Measurements from ENCODE around the gene CEP55.
"Not testable (repeated sequence)": the region's sequence is repeated elsewhere in the genome, so short reads cannot be mapped to it uniquely, and the experiment has no call there.

The CEP55 gene

DNA sequence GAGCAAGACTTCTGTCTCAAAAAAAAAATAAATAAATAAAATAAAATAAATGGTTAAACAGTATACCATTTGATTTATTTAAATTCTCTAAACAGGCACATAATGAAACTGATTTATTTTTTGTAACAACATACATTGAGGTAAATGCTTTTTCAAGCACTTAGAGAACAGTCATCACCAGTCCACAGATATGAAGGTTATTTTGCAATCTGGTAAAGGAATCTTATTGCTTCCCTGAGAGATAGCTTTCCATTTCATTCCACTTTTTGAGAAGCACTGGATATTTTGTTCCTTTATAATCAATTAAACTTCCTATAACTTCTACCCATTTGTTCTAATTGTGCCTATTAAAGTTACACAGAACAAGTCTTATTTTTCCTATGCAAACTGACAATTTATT is 5.2 kb downstream of the CEP55 start:
- H3K4me3 ChIP-seq (ENCODE audit: low read length), result no peak overlapping the region
- no peak for DNase-seq (ENCODE audit: low read depth, low spot score)

DNA sequence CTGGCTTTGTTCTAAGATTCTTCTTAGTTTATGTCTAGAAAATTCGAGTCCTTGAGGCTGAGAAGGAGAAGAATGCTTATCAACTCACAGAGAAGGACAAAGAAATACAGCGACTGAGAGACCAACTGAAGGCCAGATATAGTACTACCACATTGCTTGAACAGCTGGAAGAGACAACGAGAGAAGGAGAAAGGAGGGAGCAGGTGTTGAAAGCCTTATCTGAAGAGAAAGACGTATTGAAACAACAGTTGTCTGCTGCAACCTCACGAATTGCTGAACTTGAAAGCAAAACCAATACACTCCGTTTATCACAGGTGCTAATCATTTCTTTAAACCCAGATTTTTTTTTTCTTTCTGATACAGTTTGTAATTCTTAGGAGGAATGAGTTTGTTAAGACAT is 6.7 kb downstream of the CEP55 start:
- peak; percentile 64 for DNase-seq (ENCODE audit: low read depth, low spot score)
- no peak overlapping the region for H3K4me3 ChIP-seq (ENCODE audit: low read length)

DNA sequence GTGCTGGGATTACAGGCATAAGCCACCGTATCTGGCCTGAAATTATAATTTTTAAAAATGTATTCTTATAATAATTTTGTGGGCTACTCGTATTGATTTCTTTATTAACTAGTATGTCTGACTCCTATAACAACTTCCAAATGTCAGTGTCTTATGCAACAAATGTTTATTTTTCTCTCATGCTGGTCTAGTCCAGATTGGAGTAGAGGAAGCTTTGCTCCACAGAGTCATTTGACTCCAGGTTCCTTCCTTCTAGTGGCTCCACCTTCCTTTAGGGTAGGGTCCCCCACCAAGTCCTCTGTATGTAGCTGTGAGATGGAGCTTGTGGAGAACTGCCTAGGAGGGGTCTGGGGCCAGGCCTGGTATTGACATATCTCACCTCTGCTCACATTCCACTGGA is 8.7 kb downstream of the CEP55 start:
- no peak for DNase-seq (ENCODE audit: low read depth, low spot score)
- no peak overlapping the region for H3K4me3 ChIP-seq (ENCODE audit: low read length)

DNA sequence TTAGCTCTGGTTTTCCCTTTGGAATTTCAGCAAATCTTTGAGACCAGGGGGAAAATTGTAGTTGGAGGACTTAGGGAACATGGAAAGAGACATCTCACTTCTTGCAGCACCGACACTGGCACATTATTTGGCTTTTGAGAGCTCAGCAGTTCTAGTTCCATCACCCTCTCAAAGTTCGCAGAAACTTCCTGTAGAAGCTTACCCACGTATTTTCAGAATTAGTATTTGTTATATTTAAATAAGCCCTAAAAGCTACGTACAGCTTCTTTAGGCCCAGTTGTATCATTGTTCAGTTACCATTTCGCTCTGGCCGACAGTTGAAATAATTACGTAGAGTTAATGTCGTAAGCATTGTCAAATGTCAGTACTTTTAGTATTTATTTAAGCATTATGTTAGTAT is 13.4 kb downstream of the CEP55 start:
- DNase-seq (ENCODE audit: low read depth, low spot score), result no peak
- H3K4me3 ChIP-seq (ENCODE audit: low read length), result no peak overlapping the region

DNA sequence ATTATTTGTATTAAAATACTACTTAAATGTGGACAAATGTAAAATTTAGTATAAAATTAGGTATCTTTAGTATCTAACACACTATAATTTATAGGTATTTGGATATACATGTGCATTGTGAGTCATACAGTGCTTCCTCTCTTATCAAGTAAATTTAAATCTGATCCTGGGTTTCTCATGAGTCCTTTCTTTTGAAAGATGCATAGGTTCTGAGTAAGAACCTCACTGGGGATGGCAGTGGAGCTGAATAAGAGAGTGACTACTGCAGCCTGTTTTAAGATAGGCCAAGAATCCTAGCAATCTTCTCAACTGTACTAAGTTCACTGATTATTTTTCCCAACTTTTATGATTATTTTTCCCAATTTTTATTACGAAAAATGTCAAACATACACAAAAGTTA is 16.2 kb downstream of the CEP55 start:
- no peak for DNase-seq (ENCODE audit: low read depth, low spot score)
- H3K4me3 ChIP-seq (ENCODE audit: low read length), result no peak overlapping the region

DNA sequence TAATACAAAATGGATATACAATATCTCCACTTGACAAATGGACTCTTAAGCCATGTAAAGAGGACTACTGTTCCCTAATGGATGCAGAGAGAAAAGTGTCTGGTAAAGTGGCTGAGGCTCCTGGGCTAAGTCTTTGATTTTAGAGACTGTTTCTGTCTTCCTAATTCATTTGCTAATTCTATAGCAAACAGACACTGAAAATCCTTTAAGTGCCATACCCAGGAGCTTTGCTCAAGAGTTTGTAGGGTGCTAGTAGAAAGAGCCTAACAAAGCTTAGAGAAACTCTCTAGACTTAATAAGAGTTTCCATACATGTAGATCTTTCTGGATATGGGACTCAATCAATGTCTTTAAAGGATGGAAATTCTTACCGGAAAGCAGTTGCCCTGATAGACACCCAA is 16.7 kb downstream of the CEP55 start:
- no peak overlapping the region for H3K4me3 ChIP-seq (ENCODE audit: low read length)
- no peak for DNase-seq (ENCODE audit: low read depth, low spot score)

DNA sequence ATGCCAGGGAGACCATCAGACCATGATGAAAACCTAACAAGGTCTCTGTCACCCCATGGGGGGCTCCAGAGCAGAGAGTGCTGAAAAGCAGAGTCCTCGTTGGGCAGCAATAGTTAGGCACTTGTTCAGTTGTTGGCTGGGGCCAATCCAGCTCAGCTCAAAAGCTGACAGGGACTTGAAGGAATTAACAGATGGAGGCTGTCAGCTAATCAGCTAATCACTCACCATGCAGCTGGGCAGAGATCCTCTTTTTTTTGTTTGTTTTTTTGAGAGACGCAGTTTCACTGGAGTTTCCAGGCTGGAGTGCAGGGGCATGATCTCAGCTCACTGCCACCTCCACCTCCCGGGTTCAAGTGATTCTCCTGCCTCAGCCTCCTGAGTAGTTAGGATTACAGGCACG is 18.1 kb downstream of the CEP55 start:
- no peak for DNase-seq (ENCODE audit: low read depth, low spot score)
- no peak overlapping the region for H3K4me3 ChIP-seq (ENCODE audit: low read length)

DNA sequence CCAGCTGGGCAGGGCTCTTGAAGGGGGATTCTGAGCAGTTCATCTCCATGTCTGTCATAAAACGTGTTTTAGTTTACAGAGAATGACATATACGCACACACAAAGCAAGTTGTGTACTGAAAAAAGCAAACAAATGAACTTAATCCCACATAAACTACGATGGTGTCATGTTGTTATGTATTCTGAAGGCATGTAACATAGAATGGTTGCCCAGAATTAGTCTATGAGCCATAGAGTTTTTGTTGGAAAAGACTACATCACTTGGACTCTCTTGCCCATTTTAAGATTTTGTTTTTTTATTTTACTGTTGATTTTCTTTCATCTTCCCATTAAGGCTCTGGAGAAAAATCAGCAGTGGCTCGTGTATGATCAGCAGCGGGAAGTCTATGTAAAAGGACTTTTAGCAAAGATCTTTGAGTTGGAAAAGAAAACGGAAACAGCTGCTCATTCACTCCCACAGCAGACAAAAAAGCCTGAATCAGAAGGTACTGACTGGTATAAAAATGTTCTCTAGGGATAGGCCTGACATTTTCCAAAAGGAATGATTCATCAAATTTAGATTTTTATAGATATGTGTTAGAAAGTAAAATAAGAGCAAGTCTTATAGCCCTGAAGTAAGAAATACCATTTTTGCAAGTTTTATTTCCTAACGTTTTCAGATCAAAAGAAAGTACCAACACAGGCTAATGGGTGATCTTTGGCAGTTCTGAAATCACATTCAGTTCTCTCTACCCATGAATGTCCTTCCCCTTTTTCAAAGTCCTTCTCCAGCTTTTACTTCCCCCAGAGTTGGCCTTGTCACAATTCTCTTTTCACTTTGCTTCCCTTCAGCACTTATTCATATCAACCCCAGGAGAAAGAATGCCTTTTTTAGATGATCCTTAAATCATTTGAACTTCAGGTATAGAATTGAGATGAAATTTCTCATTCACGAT is 18.9 kb downstream of the CEP55 start:
- no peak overlapping the region for H3K4me3 ChIP-seq (ENCODE audit: low read length)
- DNase-seq (ENCODE audit: low read depth, low spot score), result no peak

DNA sequence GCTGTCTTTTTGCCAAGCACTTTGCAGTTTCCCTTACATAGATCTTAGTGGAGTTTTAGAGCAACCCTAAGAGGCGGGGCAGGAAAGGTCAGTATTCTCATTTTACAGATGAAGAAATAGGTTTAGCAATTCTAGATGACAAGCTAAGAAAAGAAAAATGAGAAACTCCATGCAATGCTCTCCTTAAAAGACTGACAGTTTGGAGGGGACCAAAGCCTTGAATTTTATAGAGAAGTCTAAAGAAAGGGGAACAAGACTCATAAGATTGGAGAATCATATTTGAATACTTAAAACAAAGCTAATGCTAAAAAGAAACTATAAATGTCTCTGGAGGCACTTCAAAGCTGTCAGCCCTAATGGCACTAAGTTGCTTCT is 19.6 kb downstream of the CEP55 start:
- DNase-seq (ENCODE audit: low read depth, low spot score), result no peak
- H3K4me3 ChIP-seq (ENCODE audit: low read length), result no peak overlapping the region

DNA sequence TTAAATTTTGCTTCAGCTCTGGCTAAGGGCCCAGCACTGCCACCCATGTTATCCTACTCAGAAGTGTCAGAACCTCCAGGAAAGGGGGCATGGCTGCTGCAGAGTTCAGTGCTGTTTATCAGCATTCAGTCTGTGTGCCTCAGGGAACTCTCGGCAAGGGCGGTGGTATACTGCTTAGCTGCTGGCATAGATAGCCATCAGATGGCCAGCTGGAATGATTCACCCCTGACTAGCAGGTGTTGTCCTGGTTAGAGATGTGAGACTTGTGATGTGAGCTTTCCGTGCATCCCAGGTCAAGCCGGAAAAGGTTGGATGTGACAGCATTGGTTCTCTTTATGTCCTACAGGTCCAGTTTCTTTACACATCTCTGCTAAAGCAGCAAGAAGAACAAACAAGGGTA is 22.1 kb downstream of the CEP55 start:
- no peak overlapping the region for H3K4me3 ChIP-seq (ENCODE audit: low read length)
- no peak for DNase-seq (ENCODE audit: low read depth, low spot score)

DNA sequence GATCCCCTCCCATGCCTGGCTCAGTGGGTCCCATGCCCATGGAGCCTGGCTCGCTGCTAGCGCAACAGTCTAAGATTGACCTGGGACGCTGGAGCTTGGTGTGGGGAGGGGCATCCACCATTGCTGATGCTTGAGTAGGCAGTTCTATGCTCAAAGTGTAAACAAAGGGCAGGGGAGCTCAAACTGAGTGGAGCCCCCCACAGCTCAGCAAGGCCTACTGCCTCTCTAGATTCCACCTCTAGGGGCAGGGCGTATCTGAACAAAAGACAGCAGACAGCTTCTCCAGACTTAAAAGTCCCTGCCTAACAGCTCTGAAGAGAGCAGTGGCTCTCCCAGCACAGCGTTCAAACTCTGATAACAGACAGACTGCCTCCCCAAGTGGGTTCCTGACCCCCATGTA is 38.9 kb downstream of the CEP55 start:
- DNase-seq (ENCODE audit: low read depth, low spot score), result no peak
- no peak overlapping the region for H3K4me3 ChIP-seq (ENCODE audit: low read length)

DNA sequence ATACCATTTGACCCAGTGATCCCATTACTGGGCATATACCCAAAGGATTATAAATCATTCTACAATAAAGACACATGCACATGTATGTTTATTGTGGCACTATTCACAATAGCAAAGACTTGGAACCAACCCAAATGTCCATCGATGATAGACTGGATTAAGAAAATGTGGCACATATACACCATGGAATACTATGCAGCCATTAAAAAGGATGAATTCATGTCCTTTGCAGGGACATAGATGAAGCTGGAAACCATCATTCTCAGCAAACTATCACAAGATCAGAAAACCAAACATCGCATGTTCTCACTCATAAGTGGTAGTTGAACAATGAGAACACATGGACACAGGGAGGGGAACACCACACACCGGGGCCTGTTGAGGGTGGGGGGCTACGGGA is 44.5 kb downstream of the CEP55 start:
- not testable (repeated sequence) for H3K4me3 ChIP-seq (ENCODE audit: low read length); DNase-seq (ENCODE audit: low read depth, low spot score)

DNA sequence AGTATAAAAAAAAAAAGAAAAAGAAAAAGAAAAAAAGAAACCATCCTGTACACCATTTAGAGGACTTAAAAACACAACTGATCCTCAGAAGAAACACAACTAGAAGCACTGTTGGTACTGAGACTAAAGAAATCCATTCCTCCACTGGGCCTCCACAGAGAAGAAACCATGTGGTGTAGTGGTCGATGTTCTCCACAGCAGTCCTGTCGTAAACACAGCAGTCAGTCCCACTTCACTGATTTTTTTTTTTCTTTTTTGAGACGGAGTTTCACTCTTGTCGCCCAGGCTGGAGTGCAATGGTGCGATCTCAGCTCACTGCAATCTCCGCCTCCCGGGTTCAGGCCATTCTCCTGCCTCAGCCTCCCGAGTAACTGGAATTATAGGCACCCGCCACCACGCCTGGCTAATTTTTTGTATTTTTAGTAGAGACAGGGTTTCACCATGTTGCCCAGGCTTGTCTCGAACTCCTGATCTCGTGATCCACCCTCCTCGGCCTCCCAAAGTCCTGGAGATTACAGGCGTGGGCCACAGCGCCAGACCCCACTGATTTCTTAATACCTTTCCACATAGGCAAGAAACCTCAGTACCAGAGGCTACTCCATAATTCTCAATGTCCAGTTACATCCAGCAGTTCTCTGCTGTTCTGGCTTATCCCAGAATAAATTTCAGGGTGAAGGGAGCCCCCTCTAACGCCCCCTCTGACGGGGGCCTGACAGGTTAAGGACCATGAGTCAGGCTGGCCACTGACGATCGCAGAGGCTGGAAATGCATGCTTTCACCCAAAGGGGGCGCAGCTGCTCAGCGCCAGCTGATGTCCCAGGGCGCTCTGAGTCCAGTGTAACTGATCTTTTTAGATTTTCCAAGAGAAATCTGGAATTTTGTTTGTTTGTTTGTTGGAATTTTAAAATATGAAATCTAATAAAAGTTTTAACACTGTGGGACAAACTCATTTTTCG is 45.3 kb downstream of the CEP55 start:
- DNase-seq (ENCODE audit: low read depth, low spot score), result no peak
- H3K4me3 ChIP-seq (ENCODE audit: low read length), result no peak overlapping the region

DNA sequence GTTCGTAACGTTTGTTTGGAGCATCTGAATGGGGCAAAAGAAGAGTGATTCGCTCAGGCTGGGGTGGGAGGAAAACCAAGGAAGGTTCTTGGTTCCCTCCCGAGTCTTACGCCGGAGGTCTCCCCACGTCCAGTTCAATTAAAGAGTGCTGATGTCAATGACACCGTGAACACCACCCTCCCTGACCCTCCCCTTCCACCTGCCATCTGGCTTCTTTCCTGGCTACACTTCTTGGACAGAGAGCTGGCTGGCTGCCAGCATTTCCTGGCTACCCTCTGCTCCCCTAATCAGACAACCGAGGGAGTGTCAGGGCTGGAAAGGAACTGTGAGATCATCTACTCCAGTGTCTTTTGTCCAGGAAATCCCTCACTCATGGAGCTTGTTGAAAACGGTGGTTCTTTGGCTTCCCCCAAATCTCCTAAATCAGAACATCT is 46.0 kb downstream of the CEP55 start:
- H3K4me3 ChIP-seq (ENCODE audit: low read length), result no peak overlapping the region
- no peak for DNase-seq (ENCODE audit: low read depth, low spot score)

DNA sequence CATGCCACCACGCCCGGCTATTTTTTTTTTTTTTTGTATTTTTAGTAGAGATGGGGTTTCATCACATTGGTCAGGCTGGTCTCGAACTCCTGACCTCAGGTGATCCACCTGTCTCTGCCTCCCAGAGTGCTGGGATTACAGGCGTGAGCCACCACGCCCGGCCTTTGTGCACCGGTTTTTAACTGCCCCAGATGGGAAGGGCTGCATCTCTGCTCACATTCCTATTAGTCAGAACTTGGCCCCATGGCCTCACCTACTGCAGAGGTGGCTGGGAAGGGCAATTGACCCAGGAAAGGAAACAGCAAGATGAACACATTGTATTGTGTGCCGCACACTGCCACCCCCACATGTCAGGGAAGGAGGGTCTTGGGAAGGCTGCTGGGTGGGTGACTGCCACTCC is 50.6 kb downstream of the CEP55 start:
- not testable (repeated sequence) for H3K4me3 ChIP-seq (ENCODE audit: low read length); DNase-seq (ENCODE audit: low read depth, low spot score)

DNA sequence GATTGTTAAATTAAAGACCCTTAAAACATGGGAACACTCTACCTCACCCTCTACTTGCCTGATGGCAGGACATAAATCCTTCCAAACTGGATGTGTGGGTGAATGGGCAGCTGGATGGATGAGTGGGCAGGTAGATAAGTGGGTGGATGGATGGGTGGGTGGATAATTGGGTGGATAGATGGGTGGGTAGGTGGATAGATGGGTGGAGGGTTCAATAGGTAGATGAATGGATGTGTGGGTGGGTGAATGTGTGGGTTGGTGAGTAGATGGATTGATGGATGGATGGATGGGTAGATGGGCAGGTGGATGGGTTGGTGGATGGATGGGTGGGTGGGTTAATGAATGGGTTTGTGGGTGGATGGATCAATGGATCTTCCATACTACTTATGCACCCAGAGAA is 51.1 kb downstream of the CEP55 start:
- H3K4me3 ChIP-seq (ENCODE audit: low read length), result no peak overlapping the region
- DNase-seq (ENCODE audit: low read depth, low spot score), result no peak

DNA sequence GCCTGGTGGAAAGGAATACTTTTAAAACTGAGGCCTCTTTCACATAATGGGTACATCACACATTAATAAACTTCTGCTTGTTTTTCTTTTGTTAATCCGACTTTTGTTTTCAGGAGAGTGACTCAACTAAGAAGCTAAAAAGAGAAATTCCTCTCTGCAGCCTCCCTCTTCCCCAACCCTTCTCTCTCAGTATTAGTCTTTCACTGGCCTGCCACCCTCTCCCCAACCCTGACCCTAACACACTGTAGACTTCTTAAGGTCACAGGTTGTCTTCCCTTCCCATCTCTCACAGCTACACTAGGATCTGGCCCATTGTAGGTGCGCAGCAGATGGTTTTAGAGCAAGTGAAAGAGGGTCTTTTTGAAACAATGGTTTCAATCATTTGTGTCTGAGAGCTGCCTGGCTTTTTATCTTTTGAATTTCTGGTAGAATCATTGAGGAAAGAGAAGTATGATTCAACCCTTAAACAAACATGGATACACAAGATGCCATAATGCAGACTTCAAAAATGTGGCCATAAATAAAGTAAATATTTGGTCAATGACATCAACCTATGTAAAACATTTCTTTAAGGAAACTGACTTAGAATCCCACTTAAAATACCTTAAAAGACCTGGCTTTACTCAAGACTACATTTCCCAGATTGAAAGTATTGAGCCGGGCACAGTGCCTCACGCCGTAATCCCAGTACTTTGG is 52.1 kb downstream of the CEP55 start:
- no peak for DNase-seq (ENCODE audit: low read depth, low spot score)

DNA sequence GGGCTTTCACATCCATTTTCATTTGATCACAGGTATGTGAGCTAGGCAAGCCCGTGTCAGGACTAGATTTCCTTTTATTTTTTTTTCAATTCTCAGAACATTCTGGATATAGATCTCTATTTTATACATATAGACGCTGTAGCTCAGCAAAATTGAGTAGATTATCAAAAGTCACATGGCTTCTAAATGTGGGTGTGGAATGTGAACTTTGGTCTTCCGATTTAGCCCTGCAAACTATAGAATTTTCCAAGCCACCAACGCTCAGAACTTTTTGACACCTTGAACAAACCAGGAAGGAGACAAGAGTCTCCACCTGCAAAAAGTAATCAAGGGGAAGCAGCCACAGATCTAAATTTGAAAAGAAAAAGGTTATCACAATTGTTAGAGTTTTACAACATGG is 54.2 kb downstream of the CEP55 start:
- no peak for DNase-seq (ENCODE audit: low read depth, low spot score)

More for the DNA sequence above, 52.1 kb downstream of the CEP55 start:
- H3K4me3 ChIP-seq (ENCODE audit: low read length), result no peak overlapping the region

DNA sequence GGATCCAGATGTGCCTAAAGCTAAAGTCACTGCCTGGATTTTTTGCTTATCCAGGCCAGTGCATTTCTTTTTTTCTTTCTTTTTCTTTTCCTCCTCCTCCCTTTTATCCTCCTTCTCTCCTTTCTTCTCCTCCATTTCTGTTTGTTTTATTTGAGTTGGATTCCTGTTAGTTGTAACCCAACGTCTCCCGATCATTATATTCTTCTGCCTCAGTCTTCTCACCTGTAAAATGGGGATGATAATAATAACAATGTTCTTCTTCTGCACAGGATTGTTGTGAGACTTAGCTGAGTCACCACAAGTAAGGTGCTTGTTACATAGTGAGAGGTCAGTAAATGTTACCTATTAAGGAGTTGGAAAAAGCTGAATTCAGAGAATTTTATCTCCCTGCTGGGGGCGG is 56.4 kb downstream of the CEP55 start:
- no peak for DNase-seq (ENCODE audit: low read depth, low spot score)
- no peak overlapping the region for H3K4me3 ChIP-seq (ENCODE audit: low read length)

More for the DNA sequence above, 54.2 kb downstream of the CEP55 start:
- H3K4me3 ChIP-seq (ENCODE audit: low read length), result no peak overlapping the region

Measured in Jurkat, Clone E6-1 (cell line).